Stimulated activated CD8-positive, alpha-beta memory T cell treated with anti-CD3 and anti-CD28 coated beads, Interleukin-4, amount 100 ng/mL, for 24 hours (primary cell): ENCODE results near the gene CPOX.

ENCODE experiments used
- DNase-seq: peaks from one replicate; pipeline ENCODE4 v3.0.0-alpha.2; 2020; ENCODE audit warnings: low read depth

Gene CPOX

DNA sequence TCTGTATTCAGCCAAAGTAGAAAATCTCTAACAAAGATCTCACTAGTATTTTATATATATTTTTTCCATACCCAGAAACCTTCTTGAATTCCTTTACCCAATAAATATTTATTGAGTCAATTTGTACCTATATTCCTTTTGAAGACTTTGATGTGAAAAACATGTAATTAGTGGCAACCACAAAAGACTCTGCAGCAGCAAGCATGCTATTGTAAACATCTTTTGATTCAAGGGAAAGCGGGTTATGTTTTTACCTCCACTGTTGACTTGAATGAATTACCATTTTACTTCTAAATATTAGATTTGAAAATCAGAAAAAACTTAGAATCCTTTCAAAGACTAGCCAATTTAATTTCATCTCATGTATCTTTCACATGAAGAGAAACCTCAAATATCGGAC is 59.2 kb downstream of the CPOX start:
- no peak for DNase-seq

DNA sequence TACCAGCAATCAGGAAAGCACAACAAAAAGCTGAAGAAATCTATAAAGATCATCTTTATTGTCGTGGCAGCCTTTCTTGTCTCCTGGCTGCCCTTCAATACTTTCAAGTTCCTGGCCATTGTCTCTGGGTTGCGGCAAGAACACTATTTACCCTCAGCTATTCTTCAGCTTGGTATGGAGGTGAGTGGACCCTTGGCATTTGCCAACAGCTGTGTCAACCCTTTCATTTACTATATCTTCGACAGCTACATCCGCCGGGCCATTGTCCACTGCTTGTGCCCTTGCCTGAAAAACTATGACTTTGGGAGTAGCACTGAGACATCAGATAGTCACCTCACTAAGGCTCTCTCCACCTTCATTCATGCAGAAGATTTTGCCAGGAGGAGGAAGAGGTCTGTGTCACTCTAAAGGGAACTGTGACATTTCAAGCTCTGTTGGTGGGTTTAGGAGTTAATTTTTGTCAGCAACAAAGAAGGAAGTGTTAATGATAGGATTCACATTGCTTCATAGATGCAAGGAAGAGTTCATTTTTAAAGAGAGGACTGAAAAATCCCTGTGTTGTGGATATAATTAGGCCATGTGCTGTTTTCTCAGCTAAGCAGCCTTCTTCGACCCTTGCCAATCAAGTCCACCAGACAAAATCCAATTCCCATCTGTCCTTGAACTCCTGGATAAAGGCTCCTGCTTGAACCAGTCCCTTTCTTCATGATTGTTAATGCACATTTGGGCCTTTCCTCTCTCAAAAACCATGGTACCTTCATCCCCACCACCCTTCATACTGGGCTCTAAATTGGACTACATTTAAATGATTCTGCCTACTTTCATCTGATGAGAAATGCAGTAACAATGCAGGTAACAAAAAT is 60.5 kb downstream of the CPOX start:
- DNase-seq = no peak

DNA sequence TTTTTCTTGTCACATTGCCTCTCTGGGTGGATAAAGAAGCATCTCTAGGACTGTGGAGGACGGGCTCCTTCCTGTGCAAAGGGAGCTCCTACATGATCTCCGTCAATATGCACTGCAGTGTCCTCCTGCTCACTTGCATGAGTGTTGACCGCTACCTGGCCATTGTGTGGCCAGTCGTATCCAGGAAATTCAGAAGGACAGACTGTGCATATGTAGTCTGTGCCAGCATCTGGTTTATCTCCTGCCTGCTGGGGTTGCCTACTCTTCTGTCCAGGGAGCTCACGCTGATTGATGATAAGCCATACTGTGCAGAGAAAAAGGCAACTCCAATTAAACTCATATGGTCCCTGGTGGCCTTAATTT is 61.2 kb downstream of the CPOX start:
- no peak for DNase-seq

DNA sequence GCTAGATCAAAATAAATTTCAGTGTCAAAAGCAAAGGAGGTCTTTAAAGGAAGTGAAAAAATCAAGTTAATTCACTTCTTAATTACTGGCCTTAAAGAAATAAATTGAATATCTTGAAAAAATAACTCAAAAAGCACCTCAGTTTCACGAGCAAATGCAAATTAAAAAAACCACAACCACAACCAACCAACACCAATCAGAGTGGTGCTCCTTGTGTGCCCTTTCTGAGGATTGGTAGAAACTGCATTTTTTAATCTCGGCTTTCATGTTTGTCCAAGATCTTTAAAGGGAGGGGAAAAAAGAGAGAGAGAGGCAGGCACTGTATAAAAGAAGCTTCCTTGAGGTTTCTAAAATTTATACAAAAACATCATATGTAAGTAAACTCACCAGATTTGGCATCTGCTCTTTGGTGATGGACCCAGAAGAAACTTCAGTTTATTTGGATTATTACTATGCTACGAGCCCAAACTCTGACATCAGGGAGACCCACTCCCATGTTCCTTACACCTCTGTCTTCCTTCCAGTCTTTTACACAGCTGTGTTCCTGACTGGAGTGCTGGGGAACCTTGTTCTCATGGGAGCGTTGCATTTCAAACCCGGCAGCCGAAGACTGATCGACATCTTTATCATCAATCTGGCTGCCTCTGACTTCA is 61.7 kb downstream of the CPOX start, which contains the start of gene GPR15:
Gene GPR15, plus strand, starts transcription at position 357 of the 653 bp plus-strand sequence. Its CDS starts 56 bp downstream, at position 413.
- DNase-seq = no peak

DNA sequence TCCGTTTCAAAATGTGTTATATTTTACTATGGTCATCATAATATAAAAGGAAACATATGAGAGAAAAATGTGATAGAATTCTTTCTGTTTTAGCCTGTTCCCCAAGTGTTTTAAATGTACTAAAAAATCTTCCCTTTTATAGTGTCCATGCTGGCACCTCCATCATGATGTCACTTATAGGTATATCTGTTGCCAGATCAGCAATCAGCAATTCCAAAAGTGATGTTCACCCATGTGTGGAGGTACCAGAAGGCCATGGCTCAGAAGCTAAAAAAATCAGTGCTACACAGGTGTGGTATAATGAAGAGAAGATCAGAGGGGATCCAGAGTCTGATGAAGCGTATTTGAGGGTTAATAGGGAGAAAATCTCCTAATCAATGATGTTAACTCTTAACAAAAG is 62.7 kb downstream of the CPOX start:
- no peak for DNase-seq

DNA sequence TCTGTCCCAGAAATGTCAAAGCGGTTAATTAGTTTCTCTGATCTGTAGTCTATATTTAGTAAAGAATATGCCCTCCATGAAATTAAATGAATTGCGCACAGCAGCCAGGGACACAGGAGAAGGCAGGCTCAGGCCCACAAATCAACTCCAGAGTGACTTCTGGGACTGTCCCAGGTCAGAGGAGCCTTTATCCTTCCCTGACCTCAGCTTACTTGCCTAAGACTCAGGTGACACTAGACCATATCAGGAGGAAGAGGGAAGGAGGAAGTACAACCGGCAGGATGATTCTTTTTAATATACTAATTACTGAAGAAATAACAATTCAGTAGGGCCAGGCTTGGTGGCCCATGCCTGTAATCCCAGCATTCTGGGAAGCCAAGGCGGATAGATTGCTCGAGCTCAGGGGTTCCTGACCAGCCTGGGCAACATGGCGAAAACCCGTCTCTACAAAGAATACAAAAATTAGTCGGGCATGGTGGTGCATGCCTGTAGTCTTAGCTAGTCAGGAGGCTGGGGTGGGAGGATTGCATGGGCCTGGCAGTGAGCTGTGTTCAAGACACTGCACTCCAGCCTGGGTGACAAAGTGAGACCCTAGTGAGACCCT is 63.5 kb downstream of the CPOX start:
- no peak for DNase-seq
